Left ventricle myocardium inferior (tissue), 1 donor: ENCODE results near the gene C5orf58. TPM values are rescaled to one million over a fixed set of nuclear protein-coding genes. Genes with fewer than 3 reads are reported as not detected.
"Not testable (repeated sequence)": the region's sequence is repeated elsewhere in the genome, so short reads cannot be mapped to it uniquely, and the experiment has no call there.

Source experiments
- DNase-seq: peaks from one replicate; pipeline ENCODE4 v3.0.0-alpha.2; 2020
- H3K27ac ChIP-seq: fragments of 200-600 bp; replicated peaks from 2 replicates; pipeline ENCODE4 v1.8.0; 2021
- H3K27me3 ChIP-seq: fragments of 200-600 bp; 2 replicates; pipeline ENCODE4 v1.8.0; 2021; ENCODE audit warnings: low read depth
- H3K36me3 ChIP-seq: fragments of 200-600 bp; 2 replicates; pipeline ENCODE4 v1.8.0; 2021
- H3K4me1 ChIP-seq: fragments of 200-600 bp; 2 replicates; pipeline ENCODE4 v1.8.0; 2021
- H3K4me3 ChIP-seq: fragments of 200-600 bp; 2 replicates; pipeline ENCODE4 v1.8.0; 2021; ENCODE audit warnings: mild to moderate bottlenecking, moderate library complexity
- H3K9me3 ChIP-seq: fragments of 200-600 bp; replicated peaks from 2 replicates; pipeline ENCODE4 v1.8.0; 2021
- CTCF ChIP-seq: fragments of 200-600 bp; IDR thresholded peaks from 2 replicates; pipeline ENCODE4 v1.8.0; 2021; ENCODE audit warnings: antibody characterized with exemption, mild to moderate bottlenecking, borderline replicate concordance
- intact Hi-C: fragments of 100-400 bp; cut with micrococcal nuclease; formaldehyde crosslinking; loops from one replicate; pipeline ENCODE4 v1.11.0; 2022
- total RNA-seq: library from RNA; stranded (reverse); fragmentation: NEBNext Ultra II Directional; extraction: Animal tissue kit (Norgen Biotek cat#: 25700); gene quantifications from one replicate; pipeline ENCODE4 v1.2.1, GENCODE V29; 2021
- donor health status: DM: no; HTN: yes; CAD: no; lungs with severe emphysema.

The C5orf58 gene
- total RNA-seq, 1 donor from 2014 or later = 1.0 TPM

- H3K36me3 ChIP-seq = peaks cover 7% of the 10 kb centered on the region
- peaks cover 14% of the 10 kb centered on the region for H3K4me1 ChIP-seq
- H3K4me3 ChIP-seq = no peak overlapping the region
- intact Hi-C loops = no loop called here
- DNase-seq = no peak
- no peak for TF ChIP-seq CTCF
- no peak overlapping the region for H3K27ac ChIP-seq
- no peaks in the 10 kb centered on the region for H3K9me3 ChIP-seq
- peaks cover 16% of the 10 kb centered on the region for H3K27me3 ChIP-seq
Measured at GRCh38 chr5:170246126-170246870, 13.5 kb downstream of the C5orf58 start.

- H3K9me3 ChIP-seq = no peaks in the 10 kb centered on the region
- H3K27me3 ChIP-seq = peaks cover 23% of the 10 kb centered on the region
- H3K4me3 ChIP-seq = no peak overlapping the region
- no peak for TF ChIP-seq CTCF
- intact Hi-C loops = no loop called here
- DNase-seq = no peak
- H3K36me3 ChIP-seq = peaks cover 7% of the 10 kb centered on the region
- no peak overlapping the region for H3K27ac ChIP-seq
- H3K4me1 ChIP-seq = peaks cover 14% of the 10 kb centered on the region
Measured at GRCh38 chr5:170247363-170247762, 14.6 kb downstream of the C5orf58 start.

GRCh38 chr5:170248172-170248930 lies 15.6 kb downstream of the C5orf58 start:
- Histone ChIP-seq H3K4me1 (peaks cover 14% of the 10 kb centered on the region), H3K36me3 (peaks cover 7% of the 10 kb centered on the region), H3K4me3 (no peak overlapping the region), H3K27me3 (peaks cover 33% of the 10 kb centered on the region), H3K27ac (no peak overlapping the region), H3K9me3 (no peaks in the 10 kb centered on the region)
- intact Hi-C loops = no loop called here
- TF ChIP-seq CTCF = no peak
- no peak for DNase-seq

GRCh38 chr5:170248931-170249227 lies 16.1 kb downstream of the C5orf58 start:
- intact Hi-C loops, H3K9me3 ChIP-seq, H3K27ac ChIP-seq, H3K4me3 ChIP-seq, DNase-seq, H3K36me3 ChIP-seq: not testable (repeated sequence)
- Histone ChIP-seq H3K4me1 (peaks cover 14% of the 10 kb centered on the region), H3K27me3 (peaks cover 34% of the 10 kb centered on the region)

- intact Hi-C loops = no loop called here
- Histone ChIP-seq H3K36me3 (peaks cover 7% of the 10 kb centered on the region), H3K27ac (no peak overlapping the region), H3K4me1 (peaks cover 14% of the 10 kb centered on the region), H3K4me3 (no peak overlapping the region), H3K27me3 (peaks cover 34% of the 10 kb centered on the region), H3K9me3 (no peaks in the 10 kb centered on the region)
- no peak for DNase-seq
- no peak for TF ChIP-seq CTCF
Measured at GRCh38 chr5:170249355-170249754, 16.6 kb downstream of the C5orf58 start.

GRCh38 chr5:170250810-170251317 lies 18.1 kb downstream of the C5orf58 start:
- Histone ChIP-seq H3K36me3 (peaks cover 5% of the 10 kb centered on the region), H3K9me3 (no peaks in the 10 kb centered on the region), H3K4me1 (peaks cover 14% of the 10 kb centered on the region), H3K27me3 (peaks cover 34% of the 10 kb centered on the region), H3K27ac (no peak overlapping the region), H3K4me3 (no peak overlapping the region)
- no peak for TF ChIP-seq CTCF
- intact Hi-C loops = no loop called here
- no peak for DNase-seq
